Endodermal cell (in vitro differentiated cells): Measurements from ENCODE around the gene SART1. TPM values are rescaled to one million over a fixed set of nuclear protein-coding genes. Genes with fewer than 3 reads are reported as not detected.

ENCODE experiments used
- DNase-seq: peaks from one replicate; pipeline ENCODE4 v3.0.0-alpha.2; 2017
- H3K27ac ChIP-seq: 2 replicates; pipeline ENCODE4 v1.5.1; 2013; ENCODE audit warnings: mild to moderate bottlenecking, low read depth, low read length, moderate library complexity
- H3K27me3 ChIP-seq: 2 replicates; pipeline ENCODE4 v1.6.1; 2013; ENCODE audit warnings: mild to moderate bottlenecking, low read length, moderate library complexity; ENCODE audit not compliant: insufficient read depth, control insufficient read depth, poor library complexity, severe bottlenecking
- H3K36me3 ChIP-seq: 2 replicates; pipeline ENCODE4 v1.7.0; 2013; ENCODE audit warnings: mild to moderate bottlenecking, low read length, moderate library complexity; ENCODE audit not compliant: control insufficient read depth, insufficient read depth
- H3K4me1 ChIP-seq: one replicate; pipeline ENCODE4 v1.7.0; 2013; ENCODE audit warnings: low read length; ENCODE audit not compliant: control insufficient read depth, insufficient read depth
- H3K4me3 ChIP-seq: 2 replicates; pipeline ENCODE4 v1.5.1; 2013; ENCODE audit warnings: mild to moderate bottlenecking, low read length, moderate library complexity
- H3K9ac ChIP-seq: 2 replicates; pipeline ENCODE4 v1.6.1; 2013; ENCODE audit warnings: mild to moderate bottlenecking, low read length, moderate library complexity; ENCODE audit not compliant: poor library complexity, severe bottlenecking; ENCODE audit errors: extremely low read depth
- H3K9me3 ChIP-seq: 2 replicates; pipeline ENCODE4 v1.6.1; 2013; ENCODE audit warnings: mild to moderate bottlenecking, low read length, moderate library complexity; ENCODE audit not compliant: control insufficient read depth
- H3K27ac Mint-ChIP-seq: 2 replicates; pipeline ENCODE4 v1.8.0; 2020; ENCODE audit warnings: mixed read lengths
- H3K27me3 Mint-ChIP-seq: 2 replicates; pipeline ENCODE4 v1.8.0; 2021; ENCODE audit warnings: mild to moderate bottlenecking, mixed read lengths; ENCODE audit not compliant: insufficient read depth
- H3K36me3 Mint-ChIP-seq: 2 replicates; pipeline ENCODE4 v1.8.0; 2020; ENCODE audit warnings: low read depth, mixed read lengths
- H3K4me1 Mint-ChIP-seq: 2 replicates; pipeline ENCODE4 v1.8.0; 2020; ENCODE audit warnings: mixed read lengths
- H3K4me3 Mint-ChIP-seq: 2 replicates; pipeline ENCODE4 v1.8.0; 2020; ENCODE audit warnings: mild to moderate bottlenecking, moderate library complexity, mixed read lengths
- H3K9me3 Mint-ChIP-seq: 2 replicates; pipeline ENCODE4 v1.8.0; 2020; ENCODE audit warnings: mild to moderate bottlenecking, mixed read lengths
- WGBS, 2 experiments: methylation state at CpG; one replicate each; pipeline versions ENCODE4 v1.1.5 to v1.1.7; 2013; ENCODE audit warnings: missing lambda C conversion rate in 2 of 2, mixed read lengths in 1 of 2; ENCODE audit not compliant: insufficient coverage in 1 of 2, insufficient read length in 1 of 2; 5-methylcytosine and 5-hydroxymethylcytosine counted together
- total RNA-seq, 2 donors: library from RNA; stranded (reverse); fragmentation: NEBNext Ultra II Directional in 1 of 2; extraction: Animal tissue kit (Norgen Biotek cat#: 25700) in 1 of 2; gene quantifications; 2 replicates in 1 of 2; 3 replicates in 1 of 2; pipeline ENCODE4 v1.2.1, GENCODE V29; 2021
- TF ChIP-seq, protein P1 (sequence below): fragments of 200-600 bp; sonication (generic); conservative IDR thresholded peaks from 2 replicates; pipeline ENCODE4 v1.5.0; 2021; ENCODE audit warnings: antibody characterized with exemption, mild to moderate bottlenecking

Gene SART1
- total RNA-seq, 2 donors from 2014 or later, result 50.6 to 52.0 TPM

- no peaks in the 10 kb centered on the region for H3K27me3 ChIP-seq
- H3K9me3 ChIP-seq, result no peaks in the 10 kb centered on the region
- no peaks in the 10 kb centered on the region for H3K27me3 Mint-ChIP-seq
- H3K9me3 Mint-ChIP-seq, result no peaks in the 10 kb centered on the region
- TF ChIP-seq, protein P1, sequence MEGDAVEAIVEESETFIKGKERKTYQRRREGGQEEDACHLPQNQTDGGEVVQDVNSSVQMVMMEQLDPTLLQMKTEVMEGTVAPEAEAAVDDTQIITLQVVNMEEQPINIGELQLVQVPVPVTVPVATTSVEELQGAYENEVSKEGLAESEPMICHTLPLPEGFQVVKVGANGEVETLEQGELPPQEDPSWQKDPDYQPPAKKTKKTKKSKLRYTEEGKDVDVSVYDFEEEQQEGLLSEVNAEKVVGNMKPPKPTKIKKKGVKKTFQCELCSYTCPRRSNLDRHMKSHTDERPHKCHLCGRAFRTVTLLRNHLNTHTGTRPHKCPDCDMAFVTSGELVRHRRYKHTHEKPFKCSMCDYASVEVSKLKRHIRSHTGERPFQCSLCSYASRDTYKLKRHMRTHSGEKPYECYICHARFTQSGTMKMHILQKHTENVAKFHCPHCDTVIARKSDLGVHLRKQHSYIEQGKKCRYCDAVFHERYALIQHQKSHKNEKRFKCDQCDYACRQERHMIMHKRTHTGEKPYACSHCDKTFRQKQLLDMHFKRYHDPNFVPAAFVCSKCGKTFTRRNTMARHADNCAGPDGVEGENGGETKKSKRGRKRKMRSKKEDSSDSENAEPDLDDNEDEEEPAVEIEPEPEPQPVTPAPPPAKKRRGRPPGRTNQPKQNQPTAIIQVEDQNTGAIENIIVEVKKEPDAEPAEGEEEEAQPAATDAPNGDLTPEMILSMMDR, result no peak
- peaks cover 19% of the 10 kb centered on the region for H3K36me3 Mint-ChIP-seq
- H3K4me3 ChIP-seq, result no peak overlapping the region
- whole genome bisulfite sequencing, 2 experiments, result 83 to 85% methylated on average over 2 of the region's 2 CpGs
- no peak overlapping the region for H3K27ac ChIP-seq
- DNase-seq, result no peak
- peaks cover 7% of the 10 kb centered on the region for H3K4me1 Mint-ChIP-seq
- H3K4me3 Mint-ChIP-seq, result no peak overlapping the region
- peaks cover 7% of the 10 kb centered on the region for H3K36me3 ChIP-seq
- no peaks in the 10 kb centered on the region for H3K4me1 ChIP-seq
- no peak overlapping the region for H3K9ac ChIP-seq
- H3K27ac Mint-ChIP-seq, result no peak overlapping the region
Measured at GRCh38 chr11:65925397-65925796, 36.1 kb upstream of the SART1 start.

- no peaks in the 10 kb centered on the region for H3K9me3 Mint-ChIP-seq
- no peak overlapping the region for H3K9ac ChIP-seq
- H3K27me3 ChIP-seq, result no peaks in the 10 kb centered on the region
- H3K4me3 ChIP-seq, result no peak overlapping the region
- peaks cover 6% of the 10 kb centered on the region for H3K36me3 Mint-ChIP-seq
- no peak for DNase-seq
- no peak overlapping the region for H3K4me3 Mint-ChIP-seq
- TF ChIP-seq, protein P1, result no peak
- H3K4me1 ChIP-seq, result no peaks in the 10 kb centered on the region
- H3K27ac Mint-ChIP-seq, result peak overlapping the region; percentile 37
- H3K36me3 ChIP-seq, result no peaks in the 10 kb centered on the region
- no peak overlapping the region for H3K27ac ChIP-seq
- peaks cover 7% of the 10 kb centered on the region for H3K4me1 Mint-ChIP-seq
- no peaks in the 10 kb centered on the region for H3K9me3 ChIP-seq
- no peaks in the 10 kb centered on the region for H3K27me3 Mint-ChIP-seq
- 75 to 90% methylated on average over 7 to 9 of the region's 9 CpGs for WGBS, 2 experiments
Measured at GRCh38 chr11:65927904-65928397, 33.6 kb upstream of the SART1 start.

GRCh38 chr11:65928667-65929066, 32.9 kb upstream of the SART1 start:
- H3K9me3 Mint-ChIP-seq, result no peaks in the 10 kb centered on the region

More at GRCh38 chr11:65928667-65929066, 32.9 kb upstream of the SART1 start:
- WGBS, 2 experiments, result 88 to 91% methylated on average over 6 of the region's 6 CpGs
- Mint-ChIP-seq H3K27me3 (no peaks in the 10 kb centered on the region), H3K27ac (no peak overlapping the region), H3K36me3 (no peaks in the 10 kb centered on the region), H3K4me1 (peaks cover 7% of the 10 kb centered on the region), H3K4me3 (no peak overlapping the region)
- H3K36me3 ChIP-seq, result no peaks in the 10 kb centered on the region
- DNase-seq, result no peak
- H3K4me3 ChIP-seq, result no peak overlapping the region
- TF ChIP-seq, protein P1, result no peak
- no peaks in the 10 kb centered on the region for H3K27me3 ChIP-seq
- H3K4me1 ChIP-seq, result no peaks in the 10 kb centered on the region
- no peak overlapping the region for H3K9ac ChIP-seq
- H3K9me3 ChIP-seq, result no peaks in the 10 kb centered on the region
- no peak overlapping the region for H3K27ac ChIP-seq
